ENCODE results near the gene NPLOC4.

Gene NPLOC4

DNA sequence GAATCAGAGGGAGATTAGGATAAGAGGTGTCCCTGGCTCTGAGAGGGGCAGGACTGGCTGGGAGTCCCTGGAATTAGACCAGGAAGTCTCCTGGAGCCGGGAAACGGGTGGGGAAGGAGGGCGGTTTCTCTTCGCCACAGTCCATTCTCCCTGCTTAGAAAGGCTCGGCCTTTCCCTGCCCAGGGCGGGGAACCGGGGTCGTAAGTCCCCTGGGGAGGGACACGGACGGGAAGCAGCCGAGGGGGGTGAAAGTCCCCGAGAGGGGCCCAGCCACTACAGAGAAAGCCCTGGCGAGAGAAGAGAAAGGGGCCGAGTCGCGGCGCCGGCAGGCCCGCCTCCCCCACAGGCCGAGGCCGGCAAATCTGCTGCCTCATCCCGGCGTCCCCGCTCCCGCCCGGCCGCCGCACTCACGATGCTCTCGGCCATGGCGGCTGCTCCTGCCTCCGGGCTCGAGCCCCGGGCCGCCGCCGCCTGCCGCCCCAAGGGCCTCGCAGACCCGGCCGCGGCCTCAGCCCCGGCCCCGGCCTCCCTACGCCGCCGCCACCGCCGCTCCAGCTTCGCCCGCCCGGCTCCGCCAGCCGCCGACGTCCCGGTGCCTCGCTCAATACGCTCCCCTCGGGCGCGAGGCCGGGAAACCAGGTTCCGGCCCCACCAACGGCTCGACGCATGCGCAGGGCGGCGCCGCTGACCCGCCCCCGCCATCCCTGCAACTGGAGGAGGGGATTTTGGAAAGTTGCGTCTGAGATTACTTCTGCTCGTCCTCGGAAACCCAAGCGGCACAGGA lies at the start of gene NPLOC4, which contains the start of gene TSPAN10:
TSS of gene NPLOC4 (minus strand) at position 608 of the 784 bp plus-strand sequence. CDS start at position 426, 182 bp downstream.
TSS of gene TSPAN10 (plus strand) at position 692 of the 784 bp plus-strand sequence. CDS start 5,217 bp downstream, outside the sequence.
- peak; percentile 80 for DNase-seq (ENCODE audit: low spot score)

DNA sequence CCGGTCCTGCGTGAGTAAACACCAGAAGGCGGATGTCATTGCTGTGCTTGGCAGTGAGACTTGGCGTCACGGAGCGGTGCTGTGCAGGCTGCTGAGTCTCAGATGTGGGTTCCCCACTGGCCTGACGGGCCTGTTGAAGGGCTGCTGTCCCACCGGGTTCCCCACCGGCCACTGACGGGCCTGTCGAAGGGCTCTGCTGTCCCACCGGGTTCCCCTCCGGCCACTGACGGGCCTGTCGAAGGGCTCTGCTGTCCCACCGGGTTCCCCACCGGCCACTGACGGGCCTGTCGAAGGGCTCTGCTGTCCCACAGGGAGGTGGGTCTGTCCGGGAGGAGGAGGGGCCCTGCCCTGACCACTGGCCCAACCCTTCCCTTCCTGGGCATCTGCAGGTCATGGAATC lies 49.7 kb upstream of the NPLOC4 start:
- DNase-seq (ENCODE audit: low spot score), result no peak

DNA sequence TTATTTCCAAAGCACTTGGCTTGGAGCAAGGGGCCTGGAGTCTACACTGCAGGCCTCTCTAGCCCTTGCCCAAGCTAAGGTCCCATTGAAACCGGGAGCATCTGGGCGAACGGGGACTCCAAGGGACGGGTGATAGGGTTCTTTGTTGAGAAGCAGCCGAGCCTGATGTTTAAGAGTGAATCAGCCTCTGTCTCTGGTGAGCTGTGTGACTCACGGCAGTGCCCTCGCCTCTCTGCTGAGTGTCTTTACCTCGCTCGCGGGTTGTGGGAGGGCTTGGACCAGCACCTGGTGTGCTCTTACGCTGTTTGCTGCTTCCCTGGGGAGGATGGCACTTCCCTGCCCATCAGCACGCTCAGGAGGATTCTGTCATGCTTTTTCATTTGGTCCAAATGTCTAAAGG lies 48.2 kb upstream of the NPLOC4 start:
- peak; percentile 50 for DNase-seq (ENCODE audit: low spot score)

DNA sequence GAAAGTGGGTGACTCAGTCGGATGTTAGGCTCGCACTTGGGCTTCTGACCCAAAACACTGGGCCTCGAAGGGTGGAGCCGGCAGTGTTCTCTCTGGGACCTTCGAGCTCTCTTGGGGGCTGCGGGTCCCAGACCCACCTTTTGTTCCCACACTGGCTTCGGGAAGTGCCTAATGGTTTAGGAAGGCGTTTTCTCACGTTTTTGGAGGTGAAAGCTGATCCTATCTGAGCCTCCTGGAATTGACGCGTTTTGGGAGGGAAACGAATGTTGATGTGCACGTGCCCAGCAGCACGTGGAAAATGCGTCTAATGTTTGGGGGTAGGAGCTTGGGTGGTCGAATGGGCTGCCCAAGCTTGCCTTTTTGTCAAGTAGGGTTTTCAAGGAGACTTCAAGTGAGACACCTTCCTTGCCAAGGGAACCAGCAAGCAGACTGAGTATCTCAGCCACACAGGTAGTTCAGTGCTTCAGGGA lies 47.6 kb upstream of the NPLOC4 start:
- DNase-seq (ENCODE audit: low spot score), result no peak

DNA sequence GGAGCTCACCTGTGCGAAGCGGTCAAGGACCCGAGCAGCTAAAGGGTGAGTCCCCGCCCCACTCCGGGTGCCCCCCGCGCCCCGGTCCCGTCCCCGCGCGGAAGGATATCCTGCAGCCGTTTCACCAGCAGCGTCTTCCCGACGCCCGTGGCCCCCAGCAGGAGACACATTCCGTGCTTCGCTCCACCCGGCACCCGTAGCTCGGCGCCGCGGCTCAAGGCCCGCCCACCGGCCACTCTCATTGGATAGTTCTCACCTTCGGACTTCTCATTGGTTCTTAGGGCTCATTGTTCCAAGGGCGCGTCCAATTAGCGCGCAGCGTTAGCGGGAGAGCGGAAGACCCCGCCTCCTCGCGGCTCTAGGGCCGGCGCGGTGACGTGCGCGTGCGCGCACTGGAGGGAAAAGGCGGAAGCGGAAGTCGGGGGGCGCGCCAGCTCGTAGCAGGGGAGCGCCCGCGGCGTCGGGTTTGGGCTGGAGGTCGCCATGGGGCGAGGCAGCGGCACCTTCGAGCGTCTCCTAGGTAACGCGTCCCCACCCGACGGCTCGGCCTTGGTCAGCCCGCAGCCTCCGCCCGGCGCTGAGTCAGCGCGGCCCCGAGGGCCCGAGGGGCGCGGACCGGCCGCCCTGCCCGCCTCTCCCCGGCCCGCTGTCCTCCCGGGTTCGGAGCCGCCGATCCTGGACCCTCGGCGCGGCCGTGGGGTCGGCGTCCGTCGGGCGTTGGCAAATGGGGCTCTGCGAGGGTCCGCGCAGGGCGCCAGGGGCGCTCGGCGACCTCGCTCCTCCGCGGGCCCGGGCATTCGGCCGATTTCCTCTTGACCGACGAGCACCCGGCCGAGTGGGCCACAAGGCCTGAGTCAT lies 46.9 kb upstream of the NPLOC4 start, which contains the start of the genes ARL16 and HGS:
TSS of gene ARL16 (minus strand) at position 214 of the 858 bp plus-strand sequence. CDS start at position 170, 44 bp downstream.
TSS of gene HGS (plus strand) at position 428 of the 858 bp plus-strand sequence. CDS start at position 484, 56 bp downstream.
- DNase-seq (ENCODE audit: low spot score), result peak; percentile 99

DNA sequence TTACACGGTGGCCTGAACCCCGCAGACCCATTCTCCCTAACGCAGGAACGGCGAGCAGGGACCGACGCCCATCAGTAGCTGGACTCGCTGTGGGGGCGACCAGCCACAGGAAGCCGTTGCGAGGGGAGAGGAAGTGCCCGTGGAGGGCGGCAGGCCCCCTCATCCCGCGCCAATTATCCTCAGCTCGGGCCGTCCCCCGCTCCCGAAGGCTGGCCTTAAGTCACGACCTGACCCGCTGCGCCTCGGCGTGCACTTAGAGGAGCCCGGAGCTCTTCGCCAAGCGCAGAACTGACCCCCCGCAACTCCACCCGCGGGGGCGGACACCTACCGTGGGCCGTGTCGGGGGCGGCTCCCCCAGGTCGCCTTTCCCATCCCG lies 46.3 kb upstream of the NPLOC4 start:
- no peak for DNase-seq (ENCODE audit: low spot score)

DNA sequence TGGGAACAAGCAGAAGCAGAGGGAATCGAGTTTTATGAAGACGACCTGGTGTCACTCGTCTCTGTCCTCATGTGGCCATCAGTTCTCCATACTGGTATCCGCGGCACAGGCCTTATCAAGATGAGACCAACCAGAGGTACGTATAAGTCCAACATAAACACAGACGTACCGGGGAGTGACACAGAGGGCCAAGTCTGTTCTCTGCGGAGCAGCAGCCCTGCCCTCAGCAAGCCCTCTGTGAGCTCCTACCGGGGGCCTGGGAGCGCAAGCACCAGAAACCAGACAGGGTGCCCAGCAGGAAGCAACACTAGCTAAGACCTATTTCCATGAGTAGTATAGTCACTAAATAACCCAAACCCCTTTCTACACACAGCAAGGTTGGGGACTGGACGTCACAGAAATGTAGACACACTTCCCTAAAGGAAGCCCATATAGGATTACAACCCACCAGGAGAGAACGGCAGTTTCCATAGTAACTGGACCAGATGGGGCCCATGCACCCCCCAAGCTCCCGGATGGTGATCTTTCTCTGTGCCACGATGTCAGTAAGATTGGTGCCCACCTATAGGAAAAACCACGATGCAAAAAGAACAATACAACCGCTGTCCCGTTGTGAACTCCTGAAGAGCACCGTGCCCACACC lies 45.8 kb upstream of the NPLOC4 start:
- no peak for DNase-seq (ENCODE audit: low spot score)

DNA sequence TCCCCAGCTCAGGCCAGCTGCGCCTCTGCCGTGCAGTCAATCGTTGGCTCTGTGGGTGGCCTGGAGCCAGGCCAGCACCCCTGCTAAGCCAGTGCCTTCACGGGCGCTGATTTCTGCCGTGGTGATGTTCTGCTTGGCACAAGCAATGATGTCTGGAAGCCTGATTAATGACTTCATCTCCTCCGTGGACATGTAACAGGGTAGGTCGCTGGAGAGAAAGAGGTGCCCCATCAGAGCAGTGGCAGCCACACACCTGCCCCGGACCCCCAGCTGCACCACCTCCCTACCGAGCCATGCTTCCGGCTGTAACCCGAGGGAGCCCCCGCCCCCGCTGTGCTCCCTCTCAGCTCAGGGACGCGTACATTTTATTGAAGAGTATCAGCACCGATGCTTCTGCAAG lies 44.8 kb upstream of the NPLOC4 start:
- no peak for DNase-seq (ENCODE audit: low spot score)

DNA sequence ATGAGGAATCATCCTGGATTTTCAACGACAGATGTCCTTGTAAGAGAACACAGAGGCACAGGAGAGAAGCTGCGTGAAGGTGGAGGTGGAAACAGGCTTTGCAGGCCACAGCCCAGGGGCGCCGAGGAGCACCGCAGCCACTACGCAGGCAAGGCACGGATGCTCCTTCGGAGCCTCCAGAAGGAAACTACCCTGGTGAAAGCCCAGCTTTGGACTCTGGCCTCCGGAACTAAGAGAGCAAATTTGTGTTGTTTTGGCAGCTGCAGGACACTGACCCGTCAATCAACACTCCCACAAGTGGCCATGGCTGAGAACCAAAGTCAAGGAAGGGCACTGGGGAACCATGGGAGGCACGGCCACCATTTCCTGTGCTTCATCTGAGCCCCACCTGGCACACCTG lies 43.2 kb upstream of the NPLOC4 start:
- DNase-seq (ENCODE audit: low spot score), result no peak

DNA sequence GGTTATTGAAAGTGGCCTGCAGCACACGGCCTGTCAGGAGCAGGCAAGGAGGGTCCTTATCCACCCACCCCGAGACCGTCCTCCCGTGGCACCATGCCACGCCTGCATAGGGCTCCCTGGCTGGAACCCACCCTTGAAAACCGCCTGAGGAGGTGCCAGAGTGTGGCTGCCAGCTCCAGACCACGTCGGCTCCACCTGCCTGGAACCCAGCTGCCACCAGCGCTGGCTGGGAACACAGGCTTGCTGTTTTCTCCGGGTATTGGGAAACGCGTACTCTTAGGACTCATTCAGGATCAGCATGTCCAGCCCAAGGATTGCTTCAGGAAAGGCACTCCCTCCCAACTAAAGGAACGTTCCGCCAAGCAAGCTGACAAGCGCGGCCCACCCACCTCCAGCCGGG lies 40.0 kb upstream of the NPLOC4 start:
- no peak for DNase-seq (ENCODE audit: low spot score)

DNA sequence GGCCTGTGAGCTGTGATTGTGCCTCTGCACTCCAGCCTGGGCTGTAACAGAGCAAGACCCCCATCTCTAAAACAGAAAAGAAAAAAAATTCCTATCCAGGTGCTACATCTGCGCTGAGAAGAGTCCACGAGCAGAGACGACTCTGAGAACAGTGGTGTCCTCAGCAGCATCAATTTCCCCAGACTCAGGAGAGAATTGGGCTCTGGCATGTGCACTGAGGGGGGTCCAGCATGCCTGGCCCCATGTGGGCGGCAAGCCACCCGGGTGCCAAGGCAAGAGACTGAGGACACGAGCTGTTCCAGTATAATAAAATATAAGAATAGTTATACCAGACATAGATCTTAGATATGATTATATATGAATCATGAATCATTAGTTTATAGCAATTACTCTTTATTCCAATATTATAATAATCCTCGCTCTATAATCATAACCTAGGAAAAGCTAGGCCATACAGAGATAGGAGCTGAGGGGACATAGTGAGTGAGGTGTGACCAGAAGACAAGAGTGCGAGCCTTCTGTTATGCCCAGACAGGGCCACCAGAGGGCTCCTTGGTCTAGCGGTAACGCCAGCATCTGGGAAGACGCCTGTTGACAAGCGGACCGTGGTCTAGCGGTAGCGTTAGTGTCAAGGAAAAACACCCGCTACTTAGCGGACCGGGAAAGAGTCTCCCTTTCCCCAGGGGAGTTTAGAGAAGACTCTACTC lies 38.8 kb upstream of the NPLOC4 start:
- DNase-seq (ENCODE audit: low spot score), result peak; percentile 54

DNA sequence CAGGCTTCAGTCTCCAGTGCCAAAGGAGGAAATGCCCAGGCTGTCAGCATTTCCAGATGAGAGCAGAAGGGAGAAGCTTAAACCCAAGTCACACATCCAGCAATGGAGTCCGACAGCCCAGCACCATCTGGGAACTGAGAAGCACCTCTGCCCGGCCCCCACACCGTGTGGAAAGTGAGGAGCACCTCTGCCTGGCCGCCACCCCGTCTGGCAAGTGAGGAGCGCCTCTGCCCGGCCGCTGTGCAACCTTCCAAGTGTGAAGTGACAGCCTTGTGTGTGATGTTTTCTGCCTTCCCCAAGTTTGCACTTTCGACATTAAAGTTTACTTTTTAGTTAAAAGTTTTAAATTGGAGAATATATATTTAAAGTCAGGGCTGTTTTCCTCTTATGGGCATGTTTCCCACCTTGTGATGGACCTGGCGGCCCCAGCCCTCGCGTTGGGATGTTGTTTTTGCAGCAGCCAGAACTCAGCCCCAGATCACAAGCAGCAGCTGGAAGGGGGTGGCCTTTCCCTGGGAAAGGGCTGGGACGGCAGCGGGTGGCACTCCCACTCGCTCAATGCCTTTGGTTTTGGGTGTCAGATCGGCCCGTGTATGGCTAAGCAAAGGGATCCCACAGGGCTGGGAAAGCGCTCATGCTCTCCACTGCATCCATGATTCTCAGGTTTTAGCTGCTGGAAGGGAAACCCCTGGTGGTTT lies 36.8 kb upstream of the NPLOC4 start:
- no peak for DNase-seq (ENCODE audit: low spot score)

DNA sequence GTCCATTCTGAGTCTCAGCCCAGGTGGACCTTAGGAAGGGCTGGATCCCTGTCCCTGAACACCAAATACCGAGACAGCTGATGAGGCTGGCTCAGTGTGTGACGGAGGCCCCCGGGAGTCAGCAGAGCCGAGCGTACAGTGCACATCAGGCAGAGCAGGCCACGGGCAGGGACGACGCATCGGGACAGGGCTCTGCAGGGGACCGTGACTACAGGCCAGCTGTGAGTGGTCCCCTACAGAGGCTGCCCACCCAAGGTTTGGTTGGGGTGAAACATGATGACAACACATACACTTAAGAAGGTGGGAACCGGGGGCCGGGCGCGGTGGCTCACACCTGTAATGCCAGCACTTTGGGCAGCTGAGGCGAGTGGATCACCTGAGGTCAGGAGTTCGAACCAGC lies 36.0 kb upstream of the NPLOC4 start:
- DNase-seq (ENCODE audit: low spot score), result no peak

DNA sequence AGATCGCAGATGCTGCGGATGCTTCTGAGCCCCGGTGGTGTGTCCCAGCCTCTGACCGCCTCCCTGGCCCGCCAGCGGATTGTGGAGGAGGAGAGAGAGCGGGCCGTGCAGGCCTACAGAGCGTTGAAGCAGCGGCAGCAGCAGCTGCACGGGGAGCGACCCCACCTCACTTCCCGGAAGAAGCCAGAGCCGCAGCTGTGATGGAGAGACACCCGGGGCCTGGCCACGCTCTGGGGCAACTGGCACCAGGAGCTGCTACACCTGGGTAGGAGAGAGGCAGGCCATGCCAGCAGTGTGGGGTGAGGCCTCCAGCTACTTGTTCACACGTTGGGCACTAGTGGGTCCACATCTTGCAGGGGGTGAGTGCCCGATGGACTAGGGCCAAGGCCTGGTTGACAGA lies 35.6 kb upstream of the NPLOC4 start:
- DNase-seq (ENCODE audit: low spot score), result no peak

DNA sequence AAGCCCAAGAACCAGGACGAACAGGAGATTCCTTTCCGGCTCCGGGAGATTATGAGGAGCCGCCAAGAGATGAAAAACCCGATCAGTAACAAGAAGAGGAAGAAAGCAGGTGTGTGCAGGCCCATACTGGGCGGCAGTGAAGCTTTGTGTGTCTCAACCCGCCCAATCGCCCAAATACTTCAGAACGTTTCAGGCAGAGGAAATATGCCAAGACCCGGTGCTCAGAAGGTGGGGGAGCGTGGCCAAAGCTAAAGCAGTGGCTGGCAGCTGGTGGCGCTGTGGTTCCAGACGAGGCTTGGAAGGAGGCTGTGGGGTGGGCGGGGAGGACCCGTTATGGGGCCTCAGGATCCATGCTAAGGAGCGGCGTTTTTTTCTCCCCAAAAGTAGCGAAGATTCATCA lies 30.8 kb upstream of the NPLOC4 start:
- DNase-seq (ENCODE audit: low spot score), result peak; percentile 41

DNA sequence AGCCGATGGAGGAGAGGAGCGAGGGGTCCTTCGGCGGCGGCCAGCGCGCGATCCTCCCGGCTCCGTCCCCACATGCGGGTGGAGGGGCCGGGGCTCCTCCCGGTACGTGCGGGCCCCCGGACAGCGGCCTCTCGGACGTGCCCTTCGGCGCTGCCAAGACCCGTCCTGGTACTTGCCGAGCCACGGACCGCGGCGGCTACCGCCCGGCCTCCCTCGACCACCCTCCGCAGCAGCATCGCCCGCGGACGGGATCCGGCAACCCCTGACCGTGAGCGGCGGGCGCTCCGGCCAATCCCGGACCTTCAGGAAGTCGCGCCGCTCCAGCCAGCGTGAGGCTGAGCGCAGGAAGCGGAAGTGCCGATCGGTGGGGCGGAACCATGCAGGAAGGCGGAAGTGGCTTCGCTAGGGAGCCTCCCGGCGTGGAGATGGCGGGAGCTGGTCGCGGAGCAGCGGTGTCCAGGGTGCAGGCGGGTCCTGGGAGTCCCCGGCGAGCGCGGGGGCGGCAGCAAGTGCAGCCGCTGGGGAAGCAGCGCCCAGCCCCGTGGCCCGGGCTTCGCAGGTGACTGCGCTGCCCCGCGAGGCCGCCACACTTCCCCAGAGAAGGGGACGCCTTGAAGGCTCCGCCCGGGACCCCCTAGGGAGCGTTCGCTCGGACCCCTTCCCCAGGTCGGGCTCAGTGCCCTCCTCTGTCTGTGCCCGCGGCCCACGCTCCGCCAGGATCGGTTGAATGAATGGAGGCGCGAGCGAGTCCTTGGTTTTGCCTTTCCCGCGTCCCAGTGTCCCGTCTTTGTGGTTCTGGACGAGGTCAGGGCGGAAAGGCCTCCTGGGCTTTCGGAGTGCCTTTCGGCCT lies 29.7 kb upstream of the NPLOC4 start, which contains the start of the genes CCDC137 and OXLD1:
TSS of gene CCDC137 (plus strand) at position 396 of the 850 bp plus-strand sequence. CDS start at position 426, 30 bp downstream.
TSS of gene OXLD1 (minus strand) at position 264 of the 850 bp plus-strand sequence. CDS start at position 236, 28 bp downstream.
- DNase-seq (ENCODE audit: low spot score), result peak; percentile 94

DNA sequence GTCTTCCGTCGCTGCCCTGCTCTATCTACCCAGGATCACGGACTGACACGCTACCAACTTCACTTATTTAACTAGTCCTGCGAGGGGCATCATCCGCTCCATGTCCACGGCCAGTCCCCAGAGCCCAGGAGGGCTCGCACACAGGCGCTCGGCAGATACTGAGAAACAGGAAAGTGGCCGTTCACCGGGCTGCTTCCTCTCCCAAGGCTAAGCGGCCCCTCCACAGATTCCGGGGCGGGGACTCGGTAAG lies 29.1 kb upstream of the NPLOC4 start:
- no peak for DNase-seq (ENCODE audit: low spot score)

DNA sequence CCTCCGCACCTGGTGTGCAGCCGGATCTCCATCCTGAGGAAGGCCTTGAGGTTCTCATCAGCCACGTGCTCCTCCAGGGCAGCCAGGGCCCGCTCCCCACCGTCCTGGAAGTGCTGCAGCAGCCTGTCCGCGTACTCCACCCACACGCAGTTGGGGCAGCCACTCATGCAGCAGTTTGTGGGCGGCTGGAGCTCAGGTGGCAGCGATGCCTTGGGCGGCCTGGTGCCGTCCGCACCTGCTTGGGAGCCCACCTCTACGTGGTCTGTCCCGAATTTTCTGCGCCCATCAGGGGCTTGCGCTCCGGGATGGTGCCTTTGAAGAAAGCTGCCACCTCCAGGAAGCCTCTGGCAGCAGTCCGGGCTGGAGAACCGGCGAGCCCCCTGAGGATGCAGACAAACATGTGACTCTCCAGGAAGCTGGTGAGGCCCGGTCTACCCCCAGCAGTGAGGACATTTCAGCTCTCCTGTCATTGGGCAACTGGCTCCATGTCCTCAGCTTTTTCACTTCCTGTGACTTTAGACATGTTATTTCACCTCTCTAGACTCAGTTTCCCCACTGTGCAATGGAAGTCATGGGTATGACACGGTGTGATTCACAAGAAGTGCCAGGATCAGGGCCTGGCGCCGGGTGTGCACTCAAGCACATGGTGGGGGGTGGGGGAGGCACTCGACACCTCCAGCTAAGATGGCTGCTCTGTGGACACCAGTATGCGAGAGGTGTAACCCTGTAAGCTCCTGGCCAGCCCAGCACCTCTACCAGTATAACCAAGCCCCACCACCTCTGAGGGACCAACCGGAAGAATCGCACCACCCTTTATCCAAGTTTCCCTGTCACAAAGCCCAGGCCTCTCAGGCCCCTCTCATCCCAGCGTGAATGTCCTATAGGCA lies 28.5 kb upstream of the NPLOC4 start:
- DNase-seq (ENCODE audit: low spot score), result peak; percentile 46

DNA sequence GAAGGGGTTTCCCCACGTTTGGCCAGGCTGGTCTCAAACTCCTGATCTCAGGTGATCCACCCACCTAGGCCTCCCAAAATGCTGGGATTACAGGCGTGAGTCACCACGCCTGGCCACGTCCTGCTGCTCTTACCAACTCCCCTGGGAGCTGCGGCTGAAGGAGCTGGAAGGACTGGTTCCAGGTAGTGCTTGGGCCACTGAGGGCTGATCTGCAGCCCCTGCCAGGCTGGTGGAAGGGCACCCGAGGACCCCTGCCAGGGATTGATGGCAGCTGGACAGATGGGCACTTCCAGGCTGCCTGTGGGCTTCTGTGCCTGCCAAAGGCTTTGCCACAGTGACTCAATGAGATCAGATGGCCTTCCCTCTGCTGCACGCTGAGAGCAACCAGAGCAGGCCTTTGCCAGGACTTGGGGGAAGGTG lies 27.1 kb upstream of the NPLOC4 start:
- no peak for DNase-seq (ENCODE audit: low spot score)
